Sigmoid colon (tissue), 7 donors: ENCODE measurements around the gene AGR2. TPM values are rescaled to one million over a fixed set of nuclear protein-coding genes. Genes with fewer than 3 reads are reported as not detected.
"Not testable (repeated sequence)": the region's sequence is repeated elsewhere in the genome, so short reads cannot be mapped to it uniquely, and the experiment has no call there.

Experiments
- DNase-seq: peaks from one replicate; pipeline ENCODE4 v3.0.0-alpha.2; 2019
- H3K27ac ChIP-seq, 4 donors: fragments of 200-600 bp; sonication (generic); one replicate each; pipeline ENCODE4 v1.5.1; 2016 to 2019; ENCODE audit warnings: mild to moderate bottlenecking in 1 of 4
- H3K27me3 ChIP-seq, 3 donors: fragments of 200-600 bp; sonication (generic); one replicate each; pipeline ENCODE4 v1.5.1; 2019; ENCODE audit warnings: mild to moderate bottlenecking in 1 of 3
- H3K36me3 ChIP-seq, 4 donors: fragments of 200-600 bp; sonication (generic); one replicate each; pipeline ENCODE4 v1.5.1; 2016 to 2019
- H3K4me1 ChIP-seq, 4 donors: fragments of 200-600 bp; sonication (generic); one replicate each; pipeline ENCODE4 v1.5.1; 2017 to 2019
- H3K4me3 ChIP-seq, 4 donors: fragments of 200-600 bp; sonication (generic); one replicate each; pipeline ENCODE4 v1.5.1; 2017 to 2019; ENCODE audit warnings: mild to moderate bottlenecking in 2 of 4, moderate library complexity in 1 of 4
- H3K9me3 ChIP-seq, 4 donors: fragments of 200-600 bp in 3 of 4; sonication (generic) in 3 of 4; one replicate each; pipeline versions ENCODE4 v1.5.1 to v1.6.1; 2013 to 2019
- CTCF ChIP-seq, 4 experiments: fragments of 450-650 bp in 3 of 4; fragments of 200-600 bp in 1 of 4; IDR thresholded peaks; one replicate each; pipeline ENCODE4 v1.5.1; 2016 to 2019; ENCODE audit warnings: antibody characterized with exemption in 4 of 4, mild to moderate bottlenecking in 3 of 4, moderate library complexity in 2 of 4
- EP300 ChIP-seq, 4 donors: sonication (generic); formaldehyde crosslinking; IDR thresholded peaks; one replicate each; pipeline ENCODE4 v1.6.1; 2017; ENCODE audit warnings: antibody characterized with exemption in 4 of 4
- POLR2A ChIP-seq, 2 donors: fragments of 450-650 bp; IDR thresholded peaks; one replicate each; pipeline ENCODE4 v1.6.1; 2016; ENCODE audit warnings: antibody characterized with exemption in 2 of 2, mild to moderate bottlenecking in 2 of 2, moderate library complexity in 2 of 2
- POLR2AphosphoS5 ChIP-seq, 4 donors: sonication (generic); formaldehyde crosslinking; IDR thresholded peaks; one replicate each; pipeline ENCODE4 v1.6.1; 2017; ENCODE audit warnings: antibody characterized with exemption in 4 of 4
- WGBS, 2 donors: extraction: QIAGEN DNeasy Blood & Tissue Kit; methylation state at CpG; one replicate each; pipeline ENCODE4 v1.1.7; 2013; 5-methylcytosine and 5-hydroxymethylcytosine counted together
- intact Hi-C: fragments of 100-400 bp; cut with DNase I; formaldehyde crosslinking; loops from one replicate; pipeline ENCODE4 v1.15.1; 2023
- polyA plus RNA-seq, 3 donors: library from polyadenylated mRNA; stranded (reverse); fragments of 200-250 nt; gene quantifications; one replicate each; pipeline ENCODE4 v1.2.3, GENCODE V29; 2013
- total RNA-seq, 4 donors: library from RNA; depleted of rRNA; stranded (reverse); fragments of >200 nt; gene quantifications; one replicate each; pipeline ENCODE4 v1.1.0, GENCODE V29; 2016
- donor health status: healthy with polysubstance abuse.
- donor health status: Bipolar disorder and iron deficiency.
- donor health status: healthy.

AGR2 gene
- total and polyA plus RNA-seq, 7 donors: 345 to 1,393 (median 370) TPM; not detected in 4

GRCh38 chr7:16773326-16773725, 31.5 kb downstream of the AGR2 start:
- intact Hi-C loops: no loop called here
- TF ChIP-seq EP300 (IDR thresholded peaks at IDR 0.05) (no peak), CTCF (IDR thresholded peaks at IDR 0.05) (no peak), POLR2A (IDR thresholded peaks at IDR 0.05) (no peak), POLR2AphosphoS5 (IDR thresholded peaks at IDR 0.05) (no peak)
- H3K36me3 ChIP-seq: no peaks in the 10 kb centered on the region
- H3K9me3 ChIP-seq: no peaks in the 10 kb centered on the region
- no peak for DNase-seq
- 67 to 72% methylated on average over 2 of the region's 2 CpGs for WGBS, 2 donors
- H3K27me3 ChIP-seq: no peaks in the 10 kb centered on the region
- no peaks in the 10 kb centered on the region for H3K4me1 ChIP-seq
- H3K27ac ChIP-seq: no peak overlapping the region
- no peak overlapping the region for H3K4me3 ChIP-seq

GRCh38 chr7:16770657-16771329, 34.0 kb downstream of the AGR2 start:
- no peak overlapping the region for H3K27ac ChIP-seq
- H3K27me3 ChIP-seq: no peaks in the 10 kb centered on the region
- DNase-seq: no peak
- H3K36me3 ChIP-seq: no peaks in the 10 kb centered on the region
- intact Hi-C loops: no loop called here
- WGBS, 2 donors: 79 to 85% methylated on average over 6 of the region's 6 CpGs
- H3K4me3 ChIP-seq: no peak overlapping the region
- no peak for TF ChIP-seq EP300 (IDR thresholded peaks at IDR 0.05)
- no peak for TF ChIP-seq POLR2AphosphoS5 (IDR thresholded peaks at IDR 0.05)
- no peak for TF ChIP-seq POLR2A (IDR thresholded peaks at IDR 0.05)
- no peak for TF ChIP-seq CTCF (IDR thresholded peaks at IDR 0.05)
- H3K9me3 ChIP-seq: no peaks in the 10 kb centered on the region
- H3K4me1 ChIP-seq: no peaks in the 10 kb centered on the region

GRCh38 chr7:16769994-16770393, 34.8 kb downstream of the AGR2 start:
- intact Hi-C loops, H3K27ac ChIP-seq, H3K4me1 ChIP-seq, H3K27me3 ChIP-seq, H3K36me3 ChIP-seq, H3K9me3 ChIP-seq, H3K4me3 ChIP-seq, DNase-seq: not testable (repeated sequence)
- 93 to 98% methylated on average over 3 of the region's 3 CpGs for WGBS, 2 donors

- TF ChIP-seq POLR2A (IDR thresholded peaks at IDR 0.05) (no peak), POLR2AphosphoS5 (IDR thresholded peaks at IDR 0.05) (no peak), CTCF (IDR thresholded peaks at IDR 0.05) (no peak), EP300 (IDR thresholded peaks at IDR 0.05) (no peak)
- Histone ChIP-seq H3K9me3 (no peaks in the 10 kb centered on the region), H3K4me1 (no peaks in the 10 kb centered on the region), H3K27me3 (no peaks in the 10 kb centered on the region), H3K4me3 (no peak overlapping the region), H3K27ac (peak overlapping the region in 1 of 4 donors; percentile 16), H3K36me3 (no peaks in the 10 kb centered on the region)
- DNase-seq: no peak
- intact Hi-C loops: no loop called here
- WGBS, 2 donors: 14 to 67% methylated on average over 2 of the region's 2 CpGs
These were observed 39.4 kb downstream of the AGR2 start for GRCh38 chr7:16765436-16765859.

- TF ChIP-seq POLR2A (IDR thresholded peaks at IDR 0.05): no peak
- TF ChIP-seq CTCF (IDR thresholded peaks at IDR 0.05): no peak
- TF ChIP-seq POLR2AphosphoS5 (IDR thresholded peaks at IDR 0.05): no peak
- no peak for TF ChIP-seq EP300 (IDR thresholded peaks at IDR 0.05)
These were observed 39.9 kb downstream of the AGR2 start for GRCh38 chr7:16764942-16765341.

More at GRCh38 chr7:16764942-16765341, 39.9 kb downstream of the AGR2 start:
- Histone ChIP-seq H3K9me3 (no peaks in the 10 kb centered on the region), H3K27ac (peak overlapping the region in 1 of 4 donors; percentile 16), H3K36me3 (no peaks in the 10 kb centered on the region), H3K4me1 (no peaks in the 10 kb centered on the region), H3K4me3 (no peak overlapping the region), H3K27me3 (no peaks in the 10 kb centered on the region)
- 68 to 90% methylated on average over 3 of the region's 3 CpGs for WGBS, 2 donors
- no peak for DNase-seq
- intact Hi-C loops: no loop called here
